KMS-11 (cell line): Measurements from ENCODE around the gene KCNH5.

ENCODE experiments used
- H2AFZ ChIP-seq: fragments of 200-600 bp; sonication (generic); 2 replicates; pipeline ENCODE4 v1.6.1; 2016; ENCODE audit warnings: antibody characterized with exemption, mixed run types, low read depth
- H3K27ac ChIP-seq: fragments of 200-600 bp; sonication (generic); 2 replicates; pipeline ENCODE4 v1.6.1; 2016; ENCODE audit warnings: mild to moderate bottlenecking, mixed run types
- H3K27me3 ChIP-seq: fragments of 200-600 bp; sonication (generic); 2 replicates; pipeline ENCODE4 v1.6.1; 2017; ENCODE audit warnings: mild to moderate bottlenecking, low read depth, mixed run types, moderate library complexity; ENCODE audit not compliant: insufficient read depth
- H3K36me3 ChIP-seq: fragments of 200-600 bp; sonication (generic); 2 replicates; pipeline ENCODE4 v1.6.1; 2017; ENCODE audit warnings: mild to moderate bottlenecking, mixed run types; ENCODE audit not compliant: insufficient read depth
- H3K4me1 ChIP-seq: fragments of 200-600 bp; sonication (generic); 2 replicates; pipeline ENCODE4 v1.6.1; 2016; ENCODE audit warnings: mild to moderate bottlenecking, low read depth, mixed run types; ENCODE audit not compliant: poor library complexity, severe bottlenecking
- H3K4me2 ChIP-seq: fragments of 200-600 bp; sonication (generic); 2 replicates; pipeline ENCODE4 v1.7.0; 2016; ENCODE audit warnings: mild to moderate bottlenecking, mixed run types
- H3K4me3 ChIP-seq: fragments of 200-600 bp; sonication (generic); IDR thresholded peaks from 2 replicates; pipeline ENCODE4 v1.6.1; 2017; ENCODE audit warnings: low read depth, low read length, mixed read lengths; ENCODE audit not compliant: insufficient read depth
- H3K79me2 ChIP-seq: fragments of 200-600 bp; sonication (generic); 2 replicates; pipeline ENCODE4 v1.6.1; 2016; ENCODE audit warnings: low read depth, mixed run types; ENCODE audit not compliant: insufficient read depth
- H3K9ac ChIP-seq: fragments of 200-600 bp; sonication (generic); 2 replicates; pipeline ENCODE4 v1.6.1; 2016; ENCODE audit warnings: mild to moderate bottlenecking, mixed run types
- H4K20me1 ChIP-seq: fragments of 200-600 bp; sonication (generic); 2 replicates; pipeline ENCODE4 v1.6.1; 2016; ENCODE audit warnings: mild to moderate bottlenecking, mixed run types; ENCODE audit not compliant: insufficient read depth
- CTCF ChIP-seq: fragments of 200-600 bp; sonication (generic); conservative IDR thresholded peaks from 2 replicates; pipeline ENCODE4 v1.6.1; 2017; ENCODE audit warnings: low read depth, mild to moderate bottlenecking, antibody characterized with exemption, low read length, moderate library complexity, mixed read lengths

The KCNH5 gene

GRCh38 chr14:62696331-62696924, 348.8 kb downstream of the KCNH5 start:
- no peaks in the 10 kb centered on the region for H3K79me2 ChIP-seq
- H3K9ac ChIP-seq, result no peak overlapping the region
- H3K4me3 ChIP-seq, result no peak overlapping the region
- TF ChIP-seq CTCF, result no peak
- H2AFZ ChIP-seq, result no peak overlapping the region
- no peak overlapping the region for H3K27ac ChIP-seq
- H4K20me1 ChIP-seq, result no peaks in the 10 kb centered on the region
- no peaks in the 10 kb centered on the region for H3K27me3 ChIP-seq
- no peaks in the 10 kb centered on the region for H3K36me3 ChIP-seq
- H3K4me2 ChIP-seq, result no peak overlapping the region
- no peaks in the 10 kb centered on the region for H3K4me1 ChIP-seq

- Histone ChIP-seq H3K36me3 (no peaks in the 10 kb centered on the region), H3K4me3 (no peak overlapping the region), H3K79me2 (no peaks in the 10 kb centered on the region), H2AFZ (no peak overlapping the region), H3K27me3 (no peaks in the 10 kb centered on the region), H3K4me1 (no peaks in the 10 kb centered on the region), H3K4me2 (no peak overlapping the region), H3K9ac (no peak overlapping the region), H4K20me1 (no peaks in the 10 kb centered on the region), H3K27ac (no peak overlapping the region)
- TF ChIP-seq CTCF, result no peak
Measured at GRCh38 chr14:62694075-62694474, 351.2 kb downstream of the KCNH5 start.

- Histone ChIP-seq H3K36me3 (no peaks in the 10 kb centered on the region), H3K4me1 (no peaks in the 10 kb centered on the region), H3K27me3 (no peaks in the 10 kb centered on the region), H3K9ac (no peak overlapping the region), H3K79me2 (no peaks in the 10 kb centered on the region), H3K4me2 (no peak overlapping the region), H3K4me3 (no peak overlapping the region), H3K27ac (no peak overlapping the region), H4K20me1 (no peaks in the 10 kb centered on the region), H2AFZ (no peak overlapping the region)
- TF ChIP-seq CTCF, result no peak
Measured at GRCh38 chr14:62692490-62693106, 352.7 kb downstream of the KCNH5 start.

- no peak overlapping the region for H2AFZ ChIP-seq
- H3K9ac ChIP-seq, result no peak overlapping the region
- H4K20me1 ChIP-seq, result no peaks in the 10 kb centered on the region
- no peaks in the 10 kb centered on the region for H3K4me1 ChIP-seq
- no peak for TF ChIP-seq CTCF
- H3K36me3 ChIP-seq, result no peaks in the 10 kb centered on the region
- H3K79me2 ChIP-seq, result no peaks in the 10 kb centered on the region
- no peaks in the 10 kb centered on the region for H3K27me3 ChIP-seq
- no peak overlapping the region for H3K27ac ChIP-seq
- H3K4me3 ChIP-seq, result no peak overlapping the region
- no peak overlapping the region for H3K4me2 ChIP-seq
Measured at GRCh38 chr14:62691647-62692489, 353.4 kb downstream of the KCNH5 start.
